DMS53 treated with DMSO at 0.1 percent for 48 hours (cell line): ENCODE results near the gene ZNF653.

Source experiments
- DNase-seq: peaks from one replicate; lab custom pipeline; 2025; ENCODE audit not compliant: unreplicated experiment; lab: John Stamatoyannopoulos, UW

The ZNF653 gene

DNA sequence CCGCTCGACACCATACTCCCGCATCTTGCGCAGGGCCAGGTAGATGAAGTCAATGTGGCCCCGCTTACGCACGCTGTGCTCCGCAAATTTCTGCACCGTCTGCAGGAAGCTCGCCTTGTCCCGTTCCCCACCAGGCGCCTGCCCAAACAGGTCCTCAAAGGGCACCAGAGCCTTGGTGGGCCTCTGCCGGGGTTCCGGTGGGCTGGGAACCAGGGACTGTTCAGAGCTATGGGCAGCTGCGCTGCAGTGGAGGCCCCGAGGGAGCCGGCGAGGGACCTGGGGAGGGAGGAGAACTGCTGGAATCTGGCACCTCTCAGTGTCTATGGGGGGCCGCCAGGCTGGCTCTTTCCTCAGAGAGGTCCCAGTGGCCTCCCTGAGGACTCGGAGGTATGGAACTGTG is 8.3 kb upstream of the ZNF653 start:
- no peak for DNase-seq

DNA sequence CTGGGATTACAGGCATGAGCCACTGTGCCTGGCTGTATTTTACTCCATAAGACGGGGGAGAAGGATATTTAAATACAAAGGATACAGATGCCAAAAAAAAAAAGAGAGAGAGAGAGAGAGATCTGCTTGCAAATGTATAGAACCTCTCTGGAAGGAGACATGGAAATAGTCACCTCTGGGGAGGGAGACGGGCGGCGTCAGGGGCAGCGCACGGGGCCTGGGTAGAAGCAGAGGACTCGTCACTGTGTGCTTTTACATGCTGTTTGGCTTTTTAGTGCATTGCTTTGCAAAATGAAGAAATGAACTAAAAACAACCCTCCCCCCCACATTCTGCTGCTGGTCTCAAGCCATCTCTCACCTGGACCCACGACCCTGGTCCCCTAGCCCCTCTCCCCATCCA is 4.8 kb upstream of the ZNF653 start:
- no peak for DNase-seq

DNA sequence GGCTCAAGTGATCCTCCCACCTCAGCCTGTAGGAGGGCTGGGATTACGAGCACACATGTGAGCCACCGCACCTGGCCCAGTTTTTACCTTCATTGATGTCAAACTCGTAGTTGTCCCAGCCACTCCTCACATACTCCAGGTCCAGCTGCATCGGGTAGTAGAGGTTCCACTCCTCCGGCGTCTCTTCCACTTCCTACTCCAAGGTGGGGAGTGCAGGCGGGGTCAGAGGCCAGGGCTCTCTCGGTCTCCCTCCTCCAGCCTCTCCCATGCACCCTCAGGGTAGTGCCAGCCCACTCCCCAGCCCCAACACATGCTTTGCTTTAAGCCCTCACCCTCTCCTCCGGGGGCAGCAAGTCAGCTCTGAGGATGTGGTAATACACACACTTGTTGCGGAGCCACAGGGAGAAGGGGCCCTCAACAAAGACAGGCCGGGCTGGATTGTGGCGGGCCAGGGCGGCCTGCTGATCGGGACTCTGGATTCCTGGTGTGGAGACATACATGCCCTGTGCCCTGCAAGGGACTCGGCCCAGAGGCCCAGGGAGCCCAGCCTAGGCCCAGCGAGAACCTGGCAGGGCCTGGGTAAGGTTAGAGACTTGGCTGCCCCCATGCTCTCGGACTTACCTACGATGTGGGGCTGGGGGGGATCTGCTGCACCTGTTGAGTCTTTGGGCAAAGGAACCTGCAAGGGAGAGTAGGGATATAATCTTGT is 1.9 kb upstream of the ZNF653 start:
- no peak for DNase-seq

DNA sequence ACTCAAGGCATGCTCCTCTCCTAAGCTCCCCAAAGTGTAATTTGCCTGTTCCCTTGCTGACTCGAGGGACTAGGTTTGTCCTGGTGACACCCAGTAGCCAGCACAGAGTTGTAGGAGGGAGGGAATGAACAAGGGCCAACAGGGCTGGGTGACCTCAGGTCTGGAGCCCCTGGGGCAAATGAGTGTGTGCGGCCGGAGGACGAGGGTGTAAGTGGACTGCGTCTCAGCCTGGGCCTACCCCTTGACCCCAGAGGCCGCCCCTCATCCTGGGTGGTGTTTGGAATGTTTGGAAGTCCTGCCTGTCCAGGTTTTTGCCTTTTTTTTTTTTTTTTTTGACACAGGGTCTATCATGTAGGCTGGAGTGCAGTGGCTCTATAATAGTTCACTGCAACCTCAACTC is 1.3 kb upstream of the ZNF653 start:
- no peak for DNase-seq

DNA sequence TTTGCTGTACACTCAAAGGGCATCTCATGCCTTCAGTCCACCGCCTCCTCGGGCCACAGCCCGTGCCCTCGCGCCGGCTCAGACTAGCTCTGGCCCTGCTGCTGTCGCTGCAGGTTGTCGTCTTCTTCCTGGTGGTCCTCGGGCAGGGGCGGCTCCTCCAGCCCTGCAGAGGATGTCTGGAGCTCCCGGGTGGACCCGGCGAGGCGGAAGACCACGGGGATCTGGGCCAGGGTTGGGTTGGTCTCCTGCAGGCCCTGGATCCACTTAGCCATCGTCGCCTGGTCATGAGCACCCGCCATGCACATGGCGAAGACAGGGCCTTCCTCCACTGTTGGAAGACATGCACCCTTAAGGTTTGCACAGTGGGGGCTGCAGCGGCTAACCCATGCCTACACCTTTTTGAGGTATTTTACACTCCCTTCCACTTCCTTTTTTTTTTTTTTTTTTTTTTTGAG is 489 bp upstream of the ZNF653 start:
- DNase-seq, result no peak

DNA sequence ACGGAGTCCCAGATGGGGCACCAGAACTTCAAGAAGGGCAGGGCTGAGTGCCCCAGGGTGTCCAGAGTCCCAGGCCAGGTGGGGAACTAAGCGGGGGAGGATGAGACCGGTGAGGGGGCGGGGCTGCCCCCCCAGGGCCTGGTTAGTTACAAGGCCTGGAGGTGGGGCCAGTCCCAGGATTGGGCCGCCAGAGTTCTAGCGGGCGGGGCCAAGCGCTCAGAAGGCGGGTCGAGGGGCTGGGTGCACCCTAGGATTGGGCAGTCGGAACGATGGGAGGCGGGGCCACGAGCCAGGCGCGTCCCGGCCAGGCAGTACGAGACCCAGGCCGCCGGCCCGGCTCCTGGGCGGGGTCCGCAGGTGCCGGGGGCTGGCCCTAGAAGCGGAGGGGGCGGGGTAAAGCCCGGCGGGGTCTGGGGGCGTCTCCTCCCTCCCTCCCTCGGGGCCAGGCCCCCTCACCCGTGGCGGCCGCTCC is 571 bp downstream of the ZNF653 start:
- peak; percentile 80 for DNase-seq

DNA sequence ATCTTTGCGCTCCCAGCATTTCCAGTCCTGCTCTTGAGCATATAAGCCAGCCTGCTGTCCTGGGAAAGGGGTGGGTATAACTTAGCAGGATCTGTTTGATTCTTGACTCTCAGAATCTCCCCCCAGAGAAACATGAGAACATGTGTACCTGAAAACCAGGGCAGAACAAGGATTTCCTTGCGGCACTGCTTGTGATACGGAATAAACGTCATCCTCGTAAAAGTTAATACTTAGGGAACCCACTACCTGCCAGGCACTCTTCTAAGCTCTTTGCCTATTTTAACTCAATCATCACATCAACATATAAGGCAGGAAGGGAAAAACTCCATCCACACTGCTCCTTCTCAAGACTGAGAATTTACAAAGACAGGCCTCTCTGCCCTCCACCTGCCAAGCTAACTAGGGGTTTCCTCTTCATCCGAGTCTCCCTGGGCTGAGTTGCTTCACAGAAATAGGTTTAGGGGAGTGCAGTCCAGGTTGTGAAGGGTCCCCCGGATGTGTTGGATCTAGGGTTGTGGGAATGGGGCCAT is 1.1 kb downstream of the ZNF653 start:
- no peak for DNase-seq

DNA sequence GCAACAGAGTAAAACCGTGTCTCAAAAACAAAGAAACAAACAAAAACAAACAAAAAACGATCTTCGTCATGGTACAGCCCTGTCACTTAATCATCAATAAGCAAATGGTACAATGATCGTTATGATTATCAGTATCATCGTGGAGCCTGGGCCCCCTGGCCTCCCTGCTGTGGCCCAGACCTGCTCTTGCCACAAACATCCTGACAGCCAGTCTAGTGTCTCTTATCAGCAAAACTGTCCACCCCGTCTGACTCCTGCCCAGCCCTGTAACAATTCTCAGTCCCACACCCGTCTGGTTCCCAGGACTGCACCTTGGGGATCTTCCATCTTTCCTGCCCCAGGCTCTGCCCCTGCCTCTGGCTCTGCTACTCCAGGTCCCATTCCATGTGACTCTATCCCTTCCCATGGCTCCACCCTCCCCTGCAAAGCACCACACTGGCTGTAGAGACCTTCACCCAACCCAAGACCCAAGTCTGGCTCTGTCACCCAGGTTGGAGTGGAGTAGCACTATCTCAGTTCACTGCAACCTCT is 5.7 kb downstream of the ZNF653 start:
- no peak for DNase-seq

DNA sequence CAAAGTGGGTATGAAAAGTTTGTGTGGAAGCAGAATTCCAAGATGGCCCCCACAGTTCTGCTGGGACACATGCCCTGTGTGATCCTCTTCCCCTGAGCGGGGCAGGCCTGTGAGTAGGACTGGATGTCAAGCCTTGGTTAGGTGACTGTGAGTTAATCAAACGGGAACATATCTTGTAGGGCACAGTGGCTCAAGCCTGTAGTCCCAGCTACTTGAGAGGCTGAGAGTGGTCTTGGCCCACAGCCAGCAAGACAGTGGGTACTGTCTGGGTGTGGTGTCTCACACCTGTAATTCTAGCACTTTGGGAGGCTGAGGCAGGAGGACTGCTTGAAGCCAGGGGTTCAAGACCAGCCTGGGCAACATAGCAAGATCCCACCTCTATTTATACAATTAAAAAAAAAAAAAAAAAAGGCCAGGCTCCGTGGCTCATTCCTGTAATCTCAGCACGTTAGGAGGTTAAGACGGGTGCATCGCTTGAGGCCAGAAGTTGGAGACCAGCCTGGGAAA is 6.4 kb downstream of the ZNF653 start:
- no peak for DNase-seq

DNA sequence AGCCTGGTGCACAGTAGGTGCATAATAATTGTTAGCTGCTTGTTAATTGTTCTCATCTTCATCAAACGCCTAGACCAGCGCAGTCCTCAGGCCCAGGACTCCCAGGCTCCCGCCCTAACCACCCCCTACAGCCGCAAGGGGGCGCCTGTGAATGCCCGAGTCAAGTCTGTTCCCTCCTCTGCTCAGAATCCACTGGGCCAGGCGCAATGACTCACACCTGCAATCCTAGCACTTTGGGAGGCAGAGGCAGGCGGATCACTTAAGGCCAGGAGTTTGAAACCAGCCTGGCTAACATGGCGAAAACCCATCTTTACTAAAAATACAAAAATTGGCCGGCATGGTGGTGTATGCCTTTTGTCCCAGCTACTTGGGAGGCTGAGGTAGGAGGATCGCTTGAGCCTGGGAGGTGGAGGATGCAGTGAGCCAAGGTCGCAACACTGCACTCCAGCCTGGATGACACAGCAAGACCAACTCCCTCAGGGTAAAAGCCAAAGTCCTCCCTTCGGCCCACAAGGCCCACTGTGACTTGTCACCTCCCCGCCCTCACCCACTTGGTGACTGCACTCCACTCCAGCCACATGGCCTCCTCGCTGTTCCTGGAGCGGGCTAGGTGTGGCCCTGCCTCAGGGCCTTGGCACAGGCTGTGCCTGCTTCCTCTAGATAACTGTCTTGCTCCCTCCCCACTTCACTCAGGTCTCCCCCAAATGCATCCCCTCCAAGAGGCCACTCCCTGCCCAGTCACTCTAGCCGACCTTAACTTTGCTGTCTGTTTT is 9.1 kb downstream of the ZNF653 start:
- DNase-seq, result peak; percentile 8

DNA sequence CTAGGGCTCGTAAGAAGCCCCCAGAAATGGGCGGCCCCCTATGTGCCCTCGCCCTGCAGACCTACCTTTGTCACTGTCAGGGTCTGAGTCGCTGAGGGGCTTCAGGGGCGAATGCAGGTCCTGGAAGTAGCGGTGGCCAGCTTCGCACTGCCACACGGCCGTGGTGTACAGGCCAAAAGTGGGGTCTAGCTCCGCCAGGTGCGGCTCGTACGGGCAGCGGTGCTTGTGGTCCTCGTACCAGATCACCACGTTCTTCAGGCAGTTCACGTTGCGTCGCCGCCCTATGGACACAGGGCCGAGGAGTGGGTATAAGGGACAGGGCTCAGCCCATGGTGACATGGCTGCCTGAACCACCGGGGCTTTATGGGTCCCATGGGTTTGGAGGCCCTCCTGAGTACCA is 9.8 kb downstream of the ZNF653 start:
- DNase-seq, result no peak

DNA sequence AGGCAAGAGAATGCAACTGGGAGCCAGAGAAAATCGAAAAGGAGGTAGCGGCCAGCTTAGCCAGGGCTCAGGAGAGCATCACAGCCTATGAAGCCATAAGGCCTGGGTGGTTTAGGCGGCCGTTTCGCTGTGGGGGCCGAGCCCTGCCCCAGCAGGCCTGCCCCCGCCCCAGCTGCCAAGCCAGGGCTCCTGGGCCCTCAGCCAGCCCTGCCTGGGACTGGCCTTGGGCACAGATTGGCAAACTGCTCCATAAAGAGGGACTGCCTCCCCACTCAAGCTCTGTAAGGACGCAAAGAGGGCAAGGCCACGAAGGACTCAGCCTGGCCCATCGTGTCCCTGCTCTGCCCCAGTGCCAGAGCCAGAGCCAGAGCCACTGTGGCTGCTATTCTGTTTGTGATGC is 10.2 kb downstream of the ZNF653 start:
- DNase-seq, result no peak

DNA sequence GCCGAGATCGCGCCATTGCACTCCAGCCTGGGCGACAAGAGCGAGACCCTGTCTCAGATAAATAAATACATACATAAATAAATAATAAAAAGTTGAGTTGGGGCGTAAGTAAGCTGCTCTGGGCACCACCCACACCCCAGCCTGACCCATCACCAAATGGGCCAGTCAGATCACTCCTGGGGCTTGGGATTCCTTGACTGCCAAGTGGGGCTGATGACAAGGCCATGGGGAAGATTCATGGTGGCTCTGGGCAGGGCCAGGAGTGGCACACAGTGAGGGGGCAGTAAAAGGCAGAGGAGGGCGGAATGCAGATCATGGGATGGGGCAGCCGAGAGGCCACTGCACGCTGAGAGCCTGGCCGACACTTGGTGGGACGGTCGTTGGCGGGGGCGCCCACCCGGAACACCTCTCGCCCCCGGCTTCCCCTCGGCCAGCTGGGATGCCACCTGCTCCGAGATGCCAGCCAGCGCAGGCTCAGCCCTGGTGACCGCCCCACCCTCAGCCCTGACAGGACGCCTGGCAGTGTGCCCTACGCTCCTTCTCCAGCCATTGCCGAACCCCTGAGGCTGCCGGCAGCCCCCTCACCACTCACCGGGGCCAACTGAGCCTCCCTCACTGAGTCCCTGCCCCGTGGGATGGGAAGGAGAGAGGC is 10.9 kb downstream of the ZNF653 start:
- DNase-seq, result no peak

DNA sequence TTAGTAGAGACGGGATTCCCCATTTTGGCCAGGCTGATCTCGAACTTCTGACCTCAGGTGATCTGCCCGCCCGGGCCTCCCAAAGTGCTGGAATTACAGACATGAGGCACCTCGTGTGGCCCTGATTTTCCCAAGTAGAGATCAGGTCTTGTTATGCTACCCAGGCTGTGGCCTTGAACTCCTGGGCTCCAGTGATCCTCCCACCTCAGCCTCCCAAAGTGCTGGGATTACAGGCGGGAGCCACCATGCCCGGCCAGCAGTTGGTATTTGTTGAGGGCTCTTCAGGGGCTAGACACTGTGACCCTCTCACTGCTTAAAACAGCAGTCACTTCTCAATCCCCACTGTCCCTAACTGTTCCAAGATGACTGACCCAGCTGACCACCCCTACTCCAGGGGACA is 16.3 kb downstream of the ZNF653 start:
- DNase-seq, result no peak

DNA sequence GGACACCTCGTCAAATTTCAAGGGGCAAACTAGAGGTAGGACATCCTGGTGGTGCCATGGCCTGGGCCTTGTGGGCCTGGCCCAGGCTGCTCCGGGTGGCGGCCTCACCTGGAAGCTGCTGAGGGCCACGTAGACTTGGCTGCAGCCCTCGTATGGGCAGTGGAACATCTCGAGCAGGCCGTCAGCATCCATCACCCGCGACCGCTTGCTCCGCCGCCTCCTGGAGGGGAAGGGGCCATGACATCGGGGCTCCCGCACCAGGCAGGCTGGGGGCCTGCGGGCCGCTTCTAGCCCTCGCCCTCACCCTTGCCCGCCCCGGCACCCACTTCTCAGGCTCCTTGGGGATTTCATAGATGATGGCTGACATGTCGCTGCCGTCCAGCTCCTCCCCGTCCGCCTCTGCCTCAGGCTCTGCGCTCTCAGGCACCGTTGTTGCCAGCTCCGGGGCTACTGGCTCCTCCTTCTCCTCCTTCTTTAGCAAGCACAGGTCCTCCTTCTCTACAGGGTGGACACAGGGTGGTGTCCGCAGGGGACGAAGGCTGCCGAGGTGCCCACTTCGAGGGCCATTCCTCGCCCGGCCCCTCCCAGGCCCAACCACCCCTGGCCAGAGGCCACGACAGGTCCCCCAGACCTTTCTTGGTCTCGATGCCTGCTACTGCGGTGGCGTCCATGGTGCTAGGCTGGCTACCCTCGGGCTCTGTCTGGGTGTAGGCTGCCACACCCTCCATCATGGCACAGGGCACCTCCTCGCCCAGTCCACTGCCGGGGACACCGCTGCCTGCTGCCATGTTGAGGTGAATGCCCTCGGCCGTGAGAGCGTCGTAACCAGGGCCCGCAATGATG is 18.8 kb downstream of the ZNF653 start:
- no peak for DNase-seq

DNA sequence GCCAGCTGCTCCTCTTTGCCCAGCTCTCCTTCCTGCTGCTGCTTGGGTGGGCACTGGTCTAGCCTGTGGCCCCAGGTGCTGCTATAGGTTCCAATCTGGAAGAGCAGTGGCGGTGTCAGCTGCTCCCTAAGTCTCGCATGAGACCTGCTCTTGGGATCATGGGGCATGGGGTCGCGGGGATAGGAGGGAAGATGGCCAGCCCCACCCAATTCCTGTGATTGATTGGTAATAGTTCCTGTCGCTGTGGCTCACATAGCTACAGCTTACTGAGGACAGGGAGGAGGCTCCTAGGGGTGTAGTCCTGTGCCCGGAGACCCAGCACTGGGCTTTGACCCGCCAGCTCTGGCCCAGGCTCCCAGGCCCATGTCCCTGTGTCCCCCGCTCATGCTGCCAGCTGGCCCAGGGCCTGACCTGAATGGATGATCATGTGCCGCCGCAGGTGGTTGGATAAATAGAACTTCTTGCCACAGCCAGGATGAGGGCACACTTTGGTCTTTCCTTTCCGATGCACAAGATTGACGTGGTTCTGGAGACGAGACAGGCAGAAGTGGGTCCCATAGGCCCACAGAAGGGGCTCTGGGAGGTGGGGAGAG is 20.3 kb downstream of the ZNF653 start:
- DNase-seq, result no peak

DNA sequence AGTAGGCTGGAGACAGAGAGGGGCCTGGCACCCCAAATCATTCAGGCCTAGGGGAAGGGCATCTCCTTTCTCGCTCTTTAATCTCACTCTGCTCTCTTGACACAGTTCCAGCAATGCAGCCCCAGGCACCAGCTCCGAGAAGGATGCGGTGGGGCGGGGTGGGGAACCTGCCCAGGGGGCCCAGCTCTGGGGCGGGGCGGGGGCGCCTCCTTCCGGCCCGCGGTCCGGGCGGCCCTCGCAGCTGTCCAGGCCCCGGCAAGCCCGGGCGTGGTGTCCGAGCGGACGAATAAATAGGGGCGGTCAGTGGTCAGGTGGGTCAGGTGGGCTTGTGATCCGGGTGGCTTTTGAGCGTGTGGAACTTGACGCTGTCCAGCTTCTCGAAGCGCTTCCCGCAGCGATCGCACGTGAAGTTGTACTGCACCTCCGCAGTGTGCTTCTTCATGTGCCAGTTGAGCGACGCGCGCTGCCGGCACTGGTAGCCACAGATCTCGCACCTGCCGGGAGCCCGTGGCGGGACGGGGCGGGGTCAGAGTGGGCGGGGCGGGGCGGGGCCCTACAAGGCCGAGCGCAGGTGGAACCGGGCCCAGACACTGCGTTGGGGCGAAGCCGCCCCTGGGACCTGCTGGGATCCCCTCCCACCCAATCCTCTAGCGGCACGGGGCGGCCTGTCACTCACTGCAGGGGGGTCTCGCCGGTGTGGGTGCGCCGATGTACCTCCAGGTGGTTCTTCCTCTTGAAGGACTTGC is 22.1 kb downstream of the ZNF653 start:
- DNase-seq, result no peak

DNA sequence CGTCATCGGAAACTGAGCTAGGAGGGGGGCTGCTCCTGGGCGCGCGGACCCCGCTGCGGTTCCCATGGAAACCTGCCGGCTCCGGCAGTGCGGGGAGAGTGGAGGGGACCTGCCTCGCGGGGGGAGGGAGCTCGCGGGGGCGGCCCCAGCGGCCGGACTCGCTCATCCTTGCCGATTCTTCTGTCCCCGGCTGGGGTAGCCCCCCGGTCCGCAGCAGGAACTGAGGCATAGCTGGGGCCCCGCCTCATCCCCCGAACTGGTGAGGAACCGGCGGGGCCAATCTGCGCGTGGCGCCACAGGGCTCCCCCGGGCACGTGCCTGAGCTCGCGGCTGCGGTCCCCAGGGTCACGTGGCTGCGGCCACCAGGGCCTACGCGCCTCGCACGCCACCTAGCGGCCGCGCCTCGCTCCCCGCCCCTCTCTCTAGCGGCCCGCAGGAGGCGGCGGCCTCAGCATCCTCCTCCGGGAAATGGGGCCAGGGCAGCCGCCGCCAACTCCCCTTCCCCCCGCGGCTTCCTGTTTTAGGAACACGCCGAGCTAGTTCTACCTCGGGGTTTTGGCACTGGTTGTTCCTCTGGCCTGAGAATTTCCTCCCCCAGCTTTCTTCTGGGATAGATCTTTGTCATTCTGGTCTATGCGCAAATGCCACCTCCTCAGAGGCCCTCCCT is 23.1 kb downstream of the ZNF653 start:
- peak; percentile 46 for DNase-seq
